Esophagus squamous epithelium (tissue), 5 donors: ENCODE results near the gene CSTF2. TPM values are rescaled to one million over a fixed set of nuclear protein-coding genes. Genes with fewer than 3 reads are reported as not detected.

Experiments
- DNase-seq: peaks from one replicate; lab custom pipeline; 2025; lab: John Stamatoyannopoulos, UW
- H3K27ac ChIP-seq, 4 donors: fragments of 200-600 bp; sonication (generic); one replicate each; pipeline ENCODE4 v1.5.1; 2016 to 2019; ENCODE audit warnings: mild to moderate bottlenecking in 1 of 4
- H3K27me3 ChIP-seq, 4 donors: fragments of 200-600 bp; sonication (generic); 1 replicate in 3 of 4; 2 replicates in 1 of 4; pipeline versions ENCODE4 v1.5.1 to v1.6.0; 2017 to 2021; ENCODE audit warnings: antibody characterized with exemption in 1 of 4
- H3K36me3 ChIP-seq, 3 donors: fragments of 200-600 bp; sonication (generic); one replicate each; pipeline ENCODE4 v1.5.1; 2016 to 2019
- H3K4me1 ChIP-seq, 3 donors: fragments of 200-600 bp; sonication (generic); one replicate each; pipeline ENCODE4 v1.5.1; 2017 to 2019
- H3K4me3 ChIP-seq, 4 donors: fragments of 200-600 bp; sonication (generic); 1 replicate in 3 of 4; 2 replicates in 1 of 4; pipeline ENCODE4 v1.5.1; 2016 to 2019; ENCODE audit warnings: mild to moderate bottlenecking in 2 of 4, moderate library complexity in 1 of 4
- H3K9me3 ChIP-seq, 3 donors: fragments of 200-600 bp; sonication (generic); one replicate each; pipeline ENCODE4 v1.5.1; 2016 to 2019
- POLR2A ChIP-seq, 4 donors: fragments of 450-650 bp; IDR thresholded peaks; one replicate each; pipeline ENCODE4 v1.6.1; 2017; ENCODE audit warnings: antibody characterized with exemption in 4 of 4, mild to moderate bottlenecking in 4 of 4, moderate library complexity in 3 of 4
- WGBS, 2 donors: methylation state at CpG; one replicate each; pipeline ENCODE4 v1.1.5; 2018; 5-methylcytosine and 5-hydroxymethylcytosine counted together
- intact Hi-C: fragments of 100-400 bp; cut with DNase I; formaldehyde crosslinking; loops from one replicate; pipeline ENCODE4 v1.15.0; 2022
- small RNA-seq, 4 donors: library from RNA; depleted of rRNA; stranded (forward); fragments of <200 nt; gene quantifications; one replicate each; pipeline ENCODE3, GENCODE V24; 2016
- total RNA-seq, 4 donors: library from RNA; depleted of rRNA; stranded (reverse); fragments of >200 nt; gene quantifications; one replicate each; pipeline ENCODE4 v1.1.0, GENCODE V29; 2016
- TF ChIP-seq, protein P1 (sequence below), 6 experiments: fragments of 450-650 bp in 4 of 6; fragments of 200-600 bp in 2 of 6; sonication (generic) in 2 of 6; IDR thresholded peaks; one replicate each; pipeline ENCODE4 v1.5.1; 2016 to 2019; ENCODE audit warnings: antibody characterized with exemption in 6 of 6, mild to moderate bottlenecking in 4 of 6, moderate library complexity in 4 of 6
- donor health status: DM: yes; HTN: yes; CAD: no.

The CSTF2 gene
- total RNA-seq, 4 donors from 2014 or later, result 19.3 to 34.8 (median 24.9) TPM

DNA sequence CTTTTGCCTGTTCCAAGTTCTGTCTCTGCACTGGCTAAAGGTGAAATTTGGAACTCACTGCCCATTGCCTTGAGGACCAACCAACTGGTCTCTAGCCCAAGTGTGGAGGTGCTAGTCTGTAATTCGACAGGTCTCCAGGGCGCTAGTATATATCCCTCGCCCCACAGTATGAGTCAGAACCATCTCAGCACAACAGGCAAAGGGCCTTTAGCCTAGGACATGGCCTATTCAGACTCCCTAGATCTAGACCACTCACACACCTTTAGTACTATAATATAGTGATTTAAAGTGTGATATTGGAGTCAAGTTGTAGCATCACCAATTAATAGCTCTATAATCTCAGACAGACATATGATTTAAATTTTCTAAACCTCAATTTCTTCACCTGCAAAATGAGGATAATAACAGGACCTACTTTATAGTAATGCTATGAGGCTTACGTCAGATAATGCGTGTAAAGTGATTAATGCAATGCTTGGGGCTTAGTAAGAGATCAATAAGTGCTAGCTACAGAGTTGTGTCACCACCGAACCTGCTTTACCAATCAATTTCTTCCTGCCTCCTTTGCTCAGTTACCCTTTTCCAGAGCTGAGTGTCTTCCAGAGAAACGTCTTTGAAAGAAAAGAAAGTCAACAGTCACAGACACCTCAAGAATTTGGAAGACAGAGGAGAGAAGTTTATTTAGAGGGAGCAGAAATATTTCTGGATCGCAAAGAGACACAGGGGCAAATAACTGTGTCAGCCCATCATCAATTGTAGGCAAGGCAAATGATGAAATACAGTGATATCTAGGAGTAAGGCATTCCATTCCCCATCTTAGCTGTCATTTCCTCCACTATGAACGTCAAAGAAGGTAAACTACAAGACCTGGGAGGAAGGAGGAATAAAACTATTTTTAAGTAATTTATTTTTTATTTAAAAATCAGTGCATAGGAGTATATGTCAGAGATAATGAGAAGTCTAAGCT is 51.7 kb downstream of the CSTF2 start:
- no peak for TF ChIP-seq POLR2A (IDR thresholded peaks at IDR 0.05)
- TF ChIP-seq, protein P1, sequence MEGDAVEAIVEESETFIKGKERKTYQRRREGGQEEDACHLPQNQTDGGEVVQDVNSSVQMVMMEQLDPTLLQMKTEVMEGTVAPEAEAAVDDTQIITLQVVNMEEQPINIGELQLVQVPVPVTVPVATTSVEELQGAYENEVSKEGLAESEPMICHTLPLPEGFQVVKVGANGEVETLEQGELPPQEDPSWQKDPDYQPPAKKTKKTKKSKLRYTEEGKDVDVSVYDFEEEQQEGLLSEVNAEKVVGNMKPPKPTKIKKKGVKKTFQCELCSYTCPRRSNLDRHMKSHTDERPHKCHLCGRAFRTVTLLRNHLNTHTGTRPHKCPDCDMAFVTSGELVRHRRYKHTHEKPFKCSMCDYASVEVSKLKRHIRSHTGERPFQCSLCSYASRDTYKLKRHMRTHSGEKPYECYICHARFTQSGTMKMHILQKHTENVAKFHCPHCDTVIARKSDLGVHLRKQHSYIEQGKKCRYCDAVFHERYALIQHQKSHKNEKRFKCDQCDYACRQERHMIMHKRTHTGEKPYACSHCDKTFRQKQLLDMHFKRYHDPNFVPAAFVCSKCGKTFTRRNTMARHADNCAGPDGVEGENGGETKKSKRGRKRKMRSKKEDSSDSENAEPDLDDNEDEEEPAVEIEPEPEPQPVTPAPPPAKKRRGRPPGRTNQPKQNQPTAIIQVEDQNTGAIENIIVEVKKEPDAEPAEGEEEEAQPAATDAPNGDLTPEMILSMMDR (IDR thresholded peaks at IDR 0.05), result no peak
- WGBS, 2 donors, result 63 to 89% methylated on average over 8 to 9 of the region's 9 CpGs
- H3K9me3 ChIP-seq, result no peaks in the 10 kb centered on the region
- H3K4me3 ChIP-seq, result no peak overlapping the region
- intact Hi-C loops, result no loop called here
- no peak overlapping the region for H3K27ac ChIP-seq
- H3K27me3 ChIP-seq, result peaks cover 0 to 6% (median 0%) of the 10 kb centered on the region in 4 donors
- H3K4me1 ChIP-seq, result no peaks in the 10 kb centered on the region
- no peak for DNase-seq
- no peaks in the 10 kb centered on the region for H3K36me3 ChIP-seq

DNA sequence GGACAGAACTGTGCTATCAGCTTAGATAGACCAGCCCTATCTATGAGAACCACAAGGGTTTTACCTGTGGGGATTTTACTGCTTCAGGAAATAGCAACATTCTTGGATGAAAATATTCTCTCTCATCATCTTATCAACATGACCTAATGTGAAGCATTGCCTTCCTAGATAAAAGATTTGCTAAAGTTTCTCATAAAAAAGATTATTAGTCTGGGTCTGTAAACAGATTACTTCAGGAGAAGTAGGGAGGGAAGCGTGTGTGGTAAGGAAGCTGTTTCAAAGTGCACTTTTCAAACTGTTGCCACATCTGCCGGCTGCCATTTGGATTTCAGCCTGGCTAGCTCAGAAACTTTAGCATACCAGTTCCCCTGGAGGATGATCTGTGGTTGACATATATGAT is 54.1 kb downstream of the CSTF2 start, which contains the start of gene NOX1:
Gene NOX1, minus strand, starts transcription at position 35 of the 400 bp plus-strand sequence. CDS start 220 bp downstream, outside the sequence.
- intact Hi-C loops, result no loop called here
- Histone ChIP-seq H3K36me3 (no peaks in the 10 kb centered on the region), H3K4me3 (no peak within 1 kb of the TSS), H3K4me1 (no peaks in the 10 kb centered on the region), H3K27ac (no peak within 1 kb of the TSS), H3K27me3 (peaks cover 0 to 6% (median 0%) of the 10 kb centered on the region in 4 donors), H3K9me3 (no peaks in the 10 kb centered on the region)
- TF ChIP-seq POLR2A (IDR thresholded peaks at IDR 0.05), result no peak
- TF ChIP-seq, protein P1 (IDR thresholded peaks at IDR 0.05), result no peak
- DNase-seq, result no peak
- 41 to 53% methylated on average over 2 of the region's 2 CpGs for WGBS, 2 donors

DNA sequence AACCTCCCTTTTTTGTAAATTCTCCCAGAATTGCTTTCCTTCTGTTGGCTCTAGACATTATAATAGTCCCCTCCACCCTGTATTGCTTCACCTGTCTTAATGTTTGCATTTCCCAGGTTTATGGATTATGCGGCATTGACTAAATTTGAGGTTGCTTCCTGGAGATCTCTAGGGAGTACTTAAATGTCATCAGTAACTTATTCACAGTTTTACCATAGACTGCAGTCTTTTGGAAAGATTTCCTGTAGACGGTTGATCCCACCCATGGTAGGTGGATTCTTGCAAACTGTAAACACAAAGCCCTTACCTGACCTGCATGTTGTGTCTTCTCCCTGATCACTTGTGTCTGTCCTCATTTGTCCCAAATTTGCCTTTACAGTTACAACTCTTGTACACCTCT is 60.2 kb downstream of the CSTF2 start:
- Histone ChIP-seq H3K4me3 (no peak overlapping the region), H3K4me1 (peaks cover 0 to 5% (median 0%) of the 10 kb centered on the region in 3 donors), H3K27me3 (no peaks in the 10 kb centered on the region), H3K9me3 (no peaks in the 10 kb centered on the region), H3K36me3 (no peaks in the 10 kb centered on the region), H3K27ac (no peak overlapping the region)
- TF ChIP-seq, protein P1 (IDR thresholded peaks at IDR 0.05), result no peak
- TF ChIP-seq POLR2A (IDR thresholded peaks at IDR 0.05), result no peak
- 54 to 85% methylated on average over 2 of the region's 2 CpGs for WGBS, 2 donors
- intact Hi-C loops, result no loop called here
- no peak for DNase-seq

DNA sequence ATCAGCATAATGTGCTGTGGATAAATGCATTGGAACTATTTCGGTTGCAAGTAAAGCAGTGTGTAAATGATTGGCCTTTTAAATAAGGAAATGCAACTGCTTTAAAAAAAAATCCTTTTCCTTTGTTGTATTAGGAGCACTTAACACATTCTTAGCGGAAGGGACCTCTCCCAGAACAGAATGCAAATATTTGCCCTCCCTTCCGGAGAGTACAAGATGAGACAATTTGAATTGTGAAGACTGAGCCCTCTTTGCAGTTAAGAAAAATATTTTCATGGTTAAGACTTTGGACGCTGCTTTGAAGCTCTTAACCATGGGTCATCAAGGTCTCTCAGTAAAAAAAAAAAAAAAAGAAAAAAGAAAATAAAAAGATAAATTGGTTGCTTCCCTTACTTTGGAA is 63.5 kb downstream of the CSTF2 start:
- peaks cover 0 to 5% (median 0%) of the 10 kb centered on the region in 3 donors for H3K4me1 ChIP-seq
- no peak overlapping the region for H3K27ac ChIP-seq
- H3K27me3 ChIP-seq, result no peaks in the 10 kb centered on the region
- no peak overlapping the region for H3K4me3 ChIP-seq
- 46% methylated on average over 4 of the region's 4 CpGs for WGBS, 2 donors
- H3K36me3 ChIP-seq, result no peaks in the 10 kb centered on the region
- H3K9me3 ChIP-seq, result no peaks in the 10 kb centered on the region
- DNase-seq, result no peak
- TF ChIP-seq, protein P1 (IDR thresholded peaks at IDR 0.05), result no peak
- TF ChIP-seq POLR2A (IDR thresholded peaks at IDR 0.05), result no peak
- intact Hi-C loops, result no loop called here

Small RNAs within 50 kb of the gene (small RNA-seq; reads per million reads assigned to genes)
- gene RF00411, result 0 reads per million in 4 donors

Other genes with a start within 250 kb of the CSTF2 start
- gene TNMD, start 235.5 kb upstream of the CSTF2 start, total RNA-seq, result not detected
- gene TSPAN6, start 183.6 kb upstream of the CSTF2 start, total RNA-seq, result 10 to 100 TPM; 27.1 to 72.1 (median 37.7) TPM
- gene SRPX2, start 176.2 kb upstream of the CSTF2 start, total RNA-seq, result 10 to 100 TPM; 22.6 to 38.4 (median 25.6) TPM
- gene SYTL4, start 88.3 kb upstream of the CSTF2 start, total RNA-seq, result 10 to 100 TPM in 1 of 4 donors, 1 to 10 TPM in 3; 5.4 to 14.9 (median 6.9) TPM
- gene NOX1, start 54.0 kb downstream of the CSTF2 start, total RNA-seq, result not detected
- 1 to 10 TPM; 2.3 to 4.4 (median 3.6) TPM for gene XKRX, start 108.5 kb downstream of the CSTF2 start, total RNA-seq
- gene ARL13A, start 149.3 kb downstream of the CSTF2 start, total RNA-seq, result not detected
- 10 to 100 TPM; 10.5 to 21.0 (median 12.7) TPM for gene TRMT2B, start 231.7 kb downstream of the CSTF2 start, total RNA-seq